Stromal cell of bone marrow (primary cell): Measurements from ENCODE around the gene DCTD.
"Not testable (repeated sequence)": the region's sequence is repeated elsewhere in the genome, so short reads cannot be mapped to it uniquely, and the experiment has no call there.

Experiments
- DNase-seq: peaks from one replicate; pipeline ENCODE4 v3.0.0-alpha.2; 2012; ENCODE audit warnings: low read depth

DCTD gene

DNA sequence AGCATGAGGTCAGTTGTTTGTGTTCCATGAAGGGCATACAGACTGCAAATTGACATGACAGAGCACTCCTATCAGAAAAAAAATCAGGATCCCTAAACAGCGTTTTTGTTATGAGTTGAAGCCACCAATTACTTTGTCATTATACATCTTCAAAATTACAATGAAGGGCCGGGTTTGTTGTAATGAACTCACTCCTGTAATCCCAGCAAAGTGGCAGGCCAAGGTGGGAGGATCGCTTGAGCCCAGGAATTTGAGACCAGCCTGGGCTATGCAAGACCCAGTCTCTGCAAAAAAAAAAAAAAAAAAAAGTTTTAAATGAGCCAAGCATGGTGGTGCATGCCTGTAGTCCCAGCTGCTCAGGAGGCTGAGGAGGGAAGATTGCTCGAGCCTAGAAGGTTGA, 3.5 kb upstream of the DCTD start:
- DNase-seq, result no peak

DNA sequence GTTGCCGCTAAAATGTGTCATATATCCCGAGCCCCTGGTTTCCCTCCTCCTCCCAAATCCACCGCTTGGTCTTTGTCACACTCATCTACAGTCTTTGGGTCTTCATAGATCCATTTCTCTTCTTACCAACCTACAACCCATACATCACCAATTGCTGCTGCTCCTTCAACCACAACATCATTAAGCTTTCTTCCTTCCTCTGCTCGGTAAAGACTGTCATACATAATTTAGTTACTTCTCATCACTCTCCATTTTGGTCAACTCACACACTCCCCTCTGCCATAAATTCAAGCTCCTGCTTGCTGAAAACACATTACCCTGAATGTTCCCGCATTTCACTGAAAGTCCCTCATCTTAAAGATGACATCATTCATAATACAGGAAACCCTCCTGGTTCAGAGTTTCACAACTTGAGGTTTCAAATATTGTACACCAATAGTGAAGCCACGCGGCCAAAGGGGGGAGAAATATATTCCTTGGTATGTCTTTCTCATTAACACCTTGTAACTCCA, 1.7 kb upstream of the DCTD start:
- DNase-seq, result no peak

GRCh38 chr4:182918044-182918607, 940 bp upstream of the DCTD start:
- no peak for DNase-seq

- DNase-seq, result no peak
Measured at GRCh38 chr4:182916483-182917181, 554 bp downstream of the DCTD start.

- no peak for DNase-seq
Measured at GRCh38 chr4:182914357-182914756, 2.8 kb downstream of the DCTD start.

DNA sequence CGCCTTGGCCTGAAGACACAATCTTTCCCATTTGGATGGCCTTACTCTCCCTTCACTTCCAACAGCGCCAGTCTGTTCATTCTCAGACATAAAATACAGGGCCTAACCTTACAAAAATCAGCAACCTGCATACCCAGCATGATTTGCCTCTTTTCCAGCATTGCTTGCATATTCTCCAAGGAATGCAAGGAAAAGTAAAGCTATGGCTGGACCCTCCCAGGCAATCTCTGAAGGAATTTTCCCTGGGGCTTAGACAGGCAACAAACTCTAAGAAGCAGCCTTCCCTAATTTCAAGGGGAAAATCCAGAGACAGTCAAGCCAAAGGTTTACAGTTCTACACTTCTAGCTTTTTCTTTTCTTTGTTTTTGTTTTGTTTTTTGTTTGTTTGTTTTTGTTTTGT, 3.6 kb downstream of the DCTD start:
- no peak for DNase-seq

DNA sequence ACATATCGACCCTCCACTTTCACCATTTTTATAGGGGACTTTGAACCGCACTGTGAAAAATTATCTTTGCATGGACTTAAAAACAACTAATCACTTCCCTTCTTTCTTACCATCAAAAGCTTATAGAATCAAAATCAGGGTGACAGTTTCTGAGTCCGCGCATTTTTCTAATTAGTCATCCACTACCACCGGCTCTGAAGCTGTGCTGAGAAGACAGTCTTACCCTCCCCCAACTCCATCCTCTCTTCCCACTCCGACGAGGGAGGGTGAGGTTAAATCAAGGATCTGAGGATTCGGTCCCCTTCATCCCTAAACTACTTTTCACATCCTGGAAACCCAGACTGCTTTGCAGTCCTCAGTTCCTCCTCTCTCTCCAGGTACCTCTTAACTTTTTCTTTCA, 4.2 kb downstream of the DCTD start:
- no peak for DNase-seq

GRCh38 chr4:182908124-182908523, 9.1 kb downstream of the DCTD start:
- no peak for DNase-seq

GRCh38 chr4:182907396-182907795, 9.8 kb downstream of the DCTD start:
- no peak for DNase-seq

DNA sequence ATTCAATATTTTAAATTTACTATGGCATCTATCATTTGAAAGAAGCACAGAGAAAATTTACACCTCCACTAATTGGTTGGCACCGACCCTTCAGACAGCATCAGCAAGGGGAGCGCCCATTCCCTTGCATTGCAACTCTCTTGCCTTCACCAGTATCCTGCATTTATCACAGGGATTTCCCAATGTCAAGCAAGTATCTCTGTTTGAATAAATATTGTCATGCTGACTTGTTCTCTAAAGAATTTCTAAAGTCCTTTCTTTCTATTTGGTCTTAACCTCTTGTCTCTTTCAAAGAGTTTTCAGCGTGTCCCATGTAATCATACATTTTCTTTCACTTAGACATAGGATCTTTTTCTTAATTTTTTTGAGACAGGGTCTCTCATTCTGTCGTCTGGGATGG, 10.4 kb downstream of the DCTD start:
- no peak for DNase-seq

GRCh38 chr4:182905038-182905437, 12.1 kb downstream of the DCTD start:
- DNase-seq, result no peak

DNA sequence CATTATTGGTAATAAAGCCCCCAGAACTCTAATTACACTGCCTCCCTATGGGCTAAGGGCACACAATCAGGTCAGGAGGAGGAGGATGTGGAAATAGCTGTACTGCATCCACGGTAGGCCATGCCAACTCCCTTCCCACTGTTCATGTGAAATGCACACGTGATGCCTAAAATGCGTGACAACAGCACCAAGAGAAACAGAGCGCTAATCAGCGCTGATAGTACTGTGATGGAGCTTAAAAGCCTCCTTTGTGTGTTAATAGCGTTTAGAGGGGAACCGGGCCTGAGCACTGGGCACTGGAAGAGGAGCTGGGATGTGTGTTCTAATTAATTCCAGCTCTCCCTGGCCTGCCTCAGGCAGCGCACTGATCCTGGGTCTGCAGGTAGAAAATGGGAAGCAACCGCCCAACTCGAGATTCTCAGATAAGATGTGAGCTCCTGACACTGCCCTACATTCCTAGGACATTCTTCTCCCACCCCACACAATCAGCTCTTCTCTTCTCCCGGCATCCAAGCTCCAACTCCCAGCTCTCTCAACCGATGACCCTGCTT, 12.9 kb downstream of the DCTD start:
- no peak for DNase-seq

DNA sequence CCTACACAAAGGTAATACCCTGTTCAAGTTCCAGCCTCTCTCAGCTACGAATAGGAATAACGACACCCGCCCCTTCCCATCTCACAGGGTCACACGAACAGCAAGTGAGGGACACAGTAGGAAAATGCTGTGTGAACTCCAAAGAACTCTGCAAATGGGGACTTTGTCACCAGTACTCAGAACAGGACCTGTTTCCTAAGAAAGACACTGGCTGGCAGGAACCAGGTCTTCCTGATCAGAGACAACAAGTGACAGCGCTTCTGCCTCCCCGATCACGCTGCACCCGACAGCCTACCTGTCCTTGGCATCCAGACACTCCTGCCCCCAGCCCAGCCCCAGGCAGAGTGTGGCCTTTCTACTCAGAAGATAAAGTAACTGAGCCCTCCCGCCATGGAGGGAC, 14.2 kb downstream of the DCTD start:
- DNase-seq, result no peak

DNA sequence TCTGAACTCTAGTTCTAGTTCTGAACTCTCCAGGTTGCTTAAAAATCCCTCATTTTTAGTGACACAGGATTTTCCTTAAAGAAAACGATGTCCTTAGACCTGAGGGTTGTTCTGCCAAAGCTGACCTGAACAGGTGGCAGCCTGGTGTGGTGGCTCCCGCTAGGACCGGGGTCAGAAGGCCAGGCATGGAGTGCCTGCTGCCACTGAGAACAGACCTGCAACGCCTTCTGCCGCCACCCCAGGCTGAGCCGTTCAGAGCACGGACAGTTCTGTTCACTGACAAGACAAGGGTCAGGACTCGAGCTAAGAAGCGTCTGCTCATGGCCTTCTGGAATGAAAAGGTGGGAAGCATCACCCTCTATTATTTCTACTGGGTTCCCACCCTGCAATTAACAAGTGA, 15.8 kb downstream of the DCTD start:
- no peak for DNase-seq

GRCh38 chr4:182900021-182900420, 17.2 kb downstream of the DCTD start:
- not testable (repeated sequence) for DNase-seq

DNA sequence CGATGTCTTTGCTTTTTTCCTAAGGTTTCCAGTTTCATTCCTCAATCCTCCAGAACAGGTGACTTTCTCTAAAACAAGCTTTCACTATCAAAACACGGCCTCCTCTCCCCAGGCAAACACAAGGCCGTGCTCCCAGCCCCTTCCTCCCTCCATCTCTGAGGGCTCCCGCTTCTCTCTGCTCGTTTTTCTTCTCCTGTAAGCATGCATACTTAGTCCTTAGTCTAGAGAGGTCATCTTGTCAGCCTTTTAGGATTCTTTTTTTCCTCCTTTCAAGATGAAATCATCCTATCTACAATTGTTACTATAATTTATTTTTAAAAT, 18.7 kb downstream of the DCTD start:
- DNase-seq, result no peak

DNA sequence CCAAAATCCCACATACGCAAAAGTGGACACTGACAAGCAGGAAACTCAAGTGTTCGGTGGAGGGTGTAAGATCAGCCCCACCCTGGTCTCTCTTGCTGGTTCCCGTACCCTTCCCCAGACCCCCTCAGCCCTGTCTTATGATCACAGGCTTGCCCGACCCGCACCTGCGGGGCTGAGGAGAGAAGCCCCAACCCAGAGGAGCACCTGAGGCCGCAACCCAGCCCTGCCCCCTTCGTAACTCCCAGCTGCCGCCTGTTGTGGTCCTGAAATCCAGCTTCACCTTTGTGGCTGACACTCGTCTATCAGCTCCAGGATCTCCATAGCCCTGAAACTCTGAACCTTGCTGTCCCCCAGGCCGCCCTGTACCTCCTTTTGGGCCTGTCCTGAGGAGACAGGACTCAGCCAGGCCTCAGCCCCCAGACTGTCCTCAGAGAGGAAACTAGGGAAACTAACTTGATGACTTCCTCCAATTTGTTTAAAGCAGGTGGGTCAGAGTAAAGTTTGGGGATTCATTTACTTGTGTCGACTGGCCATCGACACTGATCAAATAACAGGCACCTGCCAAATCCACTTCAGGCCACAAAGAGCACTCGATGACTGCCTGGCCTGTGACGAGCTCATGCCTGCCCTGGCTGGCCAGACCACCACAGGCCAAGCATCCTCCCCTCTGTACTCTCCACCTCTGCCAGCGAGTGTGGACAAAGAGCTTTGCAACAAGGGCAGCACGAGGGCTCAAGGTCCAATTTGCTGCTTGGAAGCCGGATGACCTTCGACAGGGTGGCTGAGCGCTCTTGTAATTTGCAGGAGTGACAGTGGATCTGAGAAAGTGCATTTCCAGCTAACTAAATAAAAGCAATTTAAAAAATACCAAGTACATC, 19.3 kb downstream of the DCTD start:
- DNase-seq, result no peak

GRCh38 chr4:182896421-182896820, 20.8 kb downstream of the DCTD start:
- DNase-seq, result no peak

DNA sequence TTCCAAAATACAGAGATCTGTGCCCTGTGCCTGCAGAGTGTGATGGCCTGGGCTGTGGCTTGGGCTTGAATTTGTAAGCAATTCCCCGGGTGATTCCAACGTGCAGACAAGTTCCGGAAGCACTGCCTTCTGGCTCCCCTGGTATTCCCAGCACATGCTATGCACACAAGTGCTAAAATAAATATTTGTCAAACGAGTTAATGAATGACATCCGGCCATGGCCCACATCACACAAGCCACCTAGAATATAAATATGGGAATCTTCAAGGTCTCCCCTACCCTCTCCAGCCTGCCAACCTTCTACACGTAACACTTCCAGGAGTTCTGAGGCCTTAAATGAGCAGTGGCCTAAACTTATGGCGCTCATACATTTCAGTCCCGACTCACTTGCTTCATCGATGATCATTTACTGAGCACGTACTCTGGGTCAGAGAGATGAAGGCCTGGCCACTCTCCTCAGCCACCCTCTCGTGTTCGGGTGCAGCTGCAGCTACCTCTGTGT, 21.3 kb downstream of the DCTD start:
- no peak for DNase-seq

DNA sequence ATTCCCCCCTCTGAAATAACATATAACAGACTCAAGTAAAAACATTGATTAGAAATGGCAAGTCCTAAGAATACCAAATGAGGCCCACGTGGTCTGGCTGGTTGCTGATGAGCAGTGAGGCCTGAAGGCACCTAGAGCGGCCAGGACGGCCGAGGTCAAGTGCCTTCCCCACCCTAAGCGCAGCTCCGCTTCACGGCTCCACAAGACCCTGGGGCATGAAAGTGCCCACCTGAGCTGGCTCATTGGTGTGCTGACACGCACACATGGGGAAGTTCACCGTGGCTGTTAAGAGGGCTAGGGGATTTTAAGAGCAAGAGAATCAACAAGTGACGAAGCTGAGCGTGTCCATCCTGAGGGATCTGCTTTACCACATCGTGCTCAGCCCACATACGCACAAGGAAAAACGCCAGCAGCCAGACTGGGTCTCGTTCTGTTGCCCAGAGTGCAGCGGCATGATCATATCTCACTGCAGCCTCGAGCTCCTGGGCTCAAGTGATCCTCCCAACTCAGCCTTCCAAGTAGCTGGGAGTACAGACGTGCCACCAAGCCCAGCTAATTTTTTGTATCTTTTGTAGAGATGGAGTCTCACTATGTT, 22.4 kb downstream of the DCTD start:
- DNase-seq, result no peak

GRCh38 chr4:182893474-182894080, 23.6 kb downstream of the DCTD start:
- no peak for DNase-seq

DNA sequence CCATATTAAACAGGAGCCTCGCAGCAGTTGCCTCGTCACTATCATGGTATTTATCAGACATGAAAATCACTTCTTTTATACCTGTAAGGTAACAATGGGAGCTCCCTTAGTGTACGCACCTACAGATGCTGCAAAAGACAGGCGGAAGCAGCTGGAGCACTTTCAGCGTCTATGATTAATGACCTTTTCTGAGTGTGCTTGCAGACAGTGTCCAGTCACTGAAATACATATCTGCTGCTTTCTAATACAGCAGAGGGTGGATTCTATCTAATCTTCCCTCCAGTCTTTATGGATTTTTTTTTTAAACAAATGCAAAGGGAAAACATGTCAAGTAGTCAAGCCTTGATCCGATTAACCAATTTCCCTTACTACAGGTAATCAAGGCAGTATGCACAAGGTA, 24.1 kb downstream of the DCTD start:
- DNase-seq, result no peak
